Measurements from ENCODE around the gene RAB44.

Gene RAB44

DNA sequence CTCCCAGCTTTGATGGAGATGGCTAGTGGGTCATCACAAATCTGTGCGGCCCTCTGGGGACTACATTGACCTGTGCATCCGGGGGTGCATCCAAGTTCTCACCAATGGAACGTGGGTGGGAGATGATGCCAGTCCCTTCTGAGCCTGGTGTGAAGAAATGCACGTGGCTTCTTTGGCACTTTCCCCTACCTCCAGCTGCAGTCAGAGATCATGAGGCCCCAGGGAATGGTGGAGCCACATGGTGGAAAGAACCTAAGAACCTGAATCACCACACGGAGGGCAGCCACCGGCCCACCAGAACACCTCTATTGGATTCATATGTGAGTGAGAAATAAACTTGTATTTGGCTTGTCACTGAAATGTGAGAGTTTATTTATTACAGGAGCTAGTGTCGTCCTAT, 29.0 kb upstream of the RAB44 start:
- DNase-seq = no peak

DNA sequence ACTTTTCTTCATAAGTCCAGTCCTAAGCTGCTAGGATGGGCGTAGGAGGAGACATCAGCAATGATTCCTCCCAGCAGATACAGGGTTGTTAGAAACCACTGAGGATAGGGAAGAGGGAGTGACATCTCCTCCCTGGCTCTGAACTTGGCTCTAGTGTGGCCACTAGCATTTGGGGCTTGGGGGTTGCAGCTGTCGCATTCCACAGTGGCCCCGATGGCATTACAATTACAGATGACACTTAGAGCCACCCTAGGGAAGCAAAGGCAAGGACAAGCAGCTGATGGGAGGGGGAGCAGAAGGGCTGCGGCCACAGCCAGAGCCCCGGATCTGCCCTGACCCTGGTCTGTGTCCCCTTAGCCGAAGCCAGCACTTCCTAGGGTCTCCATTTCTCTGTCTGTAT, 28.6 kb upstream of the RAB44 start:
- DNase-seq = no peak

DNA sequence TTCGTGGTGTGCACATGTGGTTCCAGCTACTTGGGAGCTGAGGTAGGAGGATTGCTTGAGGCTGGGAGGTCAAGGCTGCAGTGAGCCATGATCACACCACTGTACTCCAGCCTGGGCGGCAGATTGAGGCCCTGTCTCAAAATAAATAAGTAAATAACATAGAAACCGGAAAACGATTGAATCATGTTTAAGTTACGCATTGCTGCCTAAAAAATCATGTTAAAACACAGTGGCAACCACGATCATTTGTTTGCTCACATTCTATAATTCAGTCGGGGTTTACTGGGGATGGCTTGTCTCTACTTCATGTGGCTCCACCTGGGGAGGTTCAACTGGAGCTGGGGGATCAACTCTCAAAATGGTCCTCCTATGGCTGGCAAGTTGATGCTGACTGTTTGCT, 27.4 kb upstream of the RAB44 start:
- DNase-seq = no peak

DNA sequence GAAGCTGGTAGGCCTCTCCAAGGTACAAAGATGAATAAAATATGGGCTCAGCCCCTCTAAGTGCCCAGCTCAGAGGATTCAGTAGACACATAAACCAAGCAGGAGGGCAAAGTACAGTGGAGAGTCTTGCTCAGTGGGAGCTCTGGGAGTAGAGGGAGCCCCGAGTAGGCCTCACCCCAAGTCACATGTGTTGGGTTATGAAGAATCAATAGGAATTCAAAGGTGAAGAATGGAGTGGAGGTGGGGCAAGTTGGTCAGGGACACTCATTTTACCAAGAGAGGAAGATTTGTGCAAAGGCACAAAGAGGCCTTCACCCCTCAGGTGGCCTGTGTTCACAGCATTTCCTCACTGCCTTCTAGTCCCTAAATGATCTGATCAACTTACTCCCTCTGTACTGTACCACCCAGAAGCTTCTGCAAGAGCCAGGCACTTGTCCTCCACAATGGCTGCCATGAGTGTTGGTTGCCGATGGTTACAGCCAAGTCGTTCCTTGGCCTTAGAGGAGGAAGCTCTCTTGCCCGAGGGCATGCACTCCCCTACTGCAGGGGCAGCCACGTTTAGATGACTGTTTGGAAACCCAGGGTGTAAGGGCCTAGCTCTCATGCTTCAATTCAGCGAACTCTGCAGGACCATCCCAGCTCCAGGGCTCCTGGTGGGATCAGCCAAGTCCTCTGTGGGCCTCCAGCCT, 25.8 kb upstream of the RAB44 start:
- no peak for DNase-seq

DNA sequence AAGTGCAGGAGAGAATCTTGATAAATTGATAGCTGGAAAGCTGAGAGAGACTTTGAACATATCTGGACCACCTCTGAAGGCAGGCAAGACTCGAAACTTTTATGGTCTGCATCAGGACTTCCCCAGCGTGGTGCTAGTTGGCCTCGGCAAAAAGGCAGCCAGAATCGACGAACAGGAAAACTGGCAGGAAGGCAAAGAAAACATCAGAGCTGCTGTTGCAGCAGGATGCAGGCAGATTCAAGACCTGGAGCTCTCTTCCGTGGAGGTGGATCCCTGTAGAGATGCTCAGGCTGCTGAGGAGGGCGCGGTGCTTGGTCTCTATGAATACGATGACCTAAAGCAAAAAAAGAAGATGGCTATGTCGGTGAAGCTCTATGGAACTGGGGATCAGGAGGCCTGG, 23.7 kb upstream of the RAB44 start:
- no peak for DNase-seq

DNA sequence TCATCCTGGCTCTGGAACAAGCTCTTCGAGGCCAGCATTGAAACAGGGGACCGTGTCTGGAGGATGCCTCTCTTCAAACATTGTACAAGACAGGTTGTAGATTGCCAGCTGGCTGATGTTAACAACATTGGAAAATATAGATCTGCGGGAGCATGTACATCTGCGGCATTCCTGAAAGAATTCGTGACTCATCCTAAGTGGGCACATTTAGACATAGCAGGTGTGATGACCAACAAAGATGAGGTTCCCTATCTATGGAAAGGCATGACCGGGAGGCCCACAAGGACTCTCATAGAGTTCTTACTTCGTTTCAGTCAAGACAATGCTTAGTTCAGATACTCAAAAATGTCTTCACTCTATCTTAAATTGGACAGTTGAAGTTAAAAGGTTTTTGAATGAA, 22.7 kb upstream of the RAB44 start:
- DNase-seq = no peak

DNA sequence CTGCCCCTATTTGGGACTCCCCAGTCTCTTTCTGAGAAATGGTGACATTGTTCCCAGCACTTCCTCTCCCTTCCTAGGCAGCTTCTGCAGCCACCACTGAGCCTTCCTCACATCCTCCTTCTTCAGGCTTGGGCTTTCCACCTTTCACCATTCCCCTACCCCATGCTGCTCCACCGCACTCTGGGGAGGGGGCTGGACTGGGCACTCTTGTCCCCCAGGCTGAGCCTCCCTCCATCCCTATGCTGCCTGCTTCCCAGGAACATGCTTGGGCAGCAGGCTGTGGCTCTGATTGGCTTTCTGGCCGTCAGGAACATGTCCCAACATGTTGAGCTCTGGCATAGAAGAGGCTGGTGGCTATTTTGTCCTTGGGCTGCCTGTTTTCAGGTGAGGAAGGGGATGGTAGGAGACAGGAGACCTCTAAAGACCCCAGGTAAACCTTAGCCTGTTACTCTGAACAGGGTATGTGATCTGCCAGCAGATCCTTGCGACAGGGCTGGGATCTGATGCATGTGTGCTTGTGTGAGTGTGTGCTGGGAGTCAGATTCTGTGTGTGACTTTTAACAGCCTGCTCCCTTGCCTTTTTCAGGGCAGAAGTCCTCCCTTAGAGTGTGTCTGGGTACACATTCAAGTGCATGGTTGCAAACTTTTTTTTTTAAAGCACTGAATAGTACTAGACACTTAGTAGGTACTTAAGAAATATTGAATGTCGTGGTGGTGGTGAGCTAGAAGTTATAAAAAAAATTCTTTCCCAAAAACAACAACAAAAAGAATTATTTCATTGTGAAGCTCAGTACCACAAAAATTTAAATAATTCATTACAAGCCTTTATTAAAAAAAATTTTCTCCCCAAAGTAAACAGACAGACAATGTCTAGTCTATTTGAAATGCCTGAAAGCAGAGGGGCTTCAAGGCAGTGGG, 21.2 kb upstream of the RAB44 start:
- DNase-seq = no peak

DNA sequence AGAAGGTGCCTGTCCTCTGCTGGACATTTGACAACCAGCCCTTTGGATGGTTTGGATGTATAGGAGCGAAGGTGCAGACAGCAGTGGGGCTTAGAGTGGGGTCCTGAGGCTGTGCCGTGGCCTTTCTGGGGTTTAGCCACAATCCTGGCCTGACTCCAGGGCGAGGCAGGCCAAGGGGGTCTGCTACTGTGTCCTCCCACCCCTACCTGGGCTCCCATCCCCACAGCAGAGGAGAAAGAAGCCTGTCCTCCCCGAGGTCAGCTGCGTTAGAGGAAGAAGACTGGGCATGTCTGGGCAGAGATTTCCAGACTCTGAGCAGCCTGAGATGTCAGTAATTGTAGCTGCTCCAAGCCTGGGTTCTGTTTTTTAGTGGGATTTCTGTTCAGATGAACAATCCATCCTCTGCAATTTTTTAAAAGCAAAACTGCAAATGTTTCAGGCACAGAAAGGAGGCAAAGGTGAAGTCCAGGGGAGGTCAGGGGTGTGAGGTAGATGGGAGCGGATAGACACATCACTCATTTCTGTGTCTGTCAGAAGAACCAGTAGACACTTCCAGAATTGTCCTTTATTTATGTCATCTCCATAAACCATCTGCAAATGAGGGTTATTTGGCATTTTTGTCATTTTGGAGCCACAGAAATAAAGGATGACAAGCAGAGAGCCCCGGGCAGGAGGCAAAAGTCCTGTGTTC, 20.4 kb upstream of the RAB44 start:
- DNase-seq = no peak

DNA sequence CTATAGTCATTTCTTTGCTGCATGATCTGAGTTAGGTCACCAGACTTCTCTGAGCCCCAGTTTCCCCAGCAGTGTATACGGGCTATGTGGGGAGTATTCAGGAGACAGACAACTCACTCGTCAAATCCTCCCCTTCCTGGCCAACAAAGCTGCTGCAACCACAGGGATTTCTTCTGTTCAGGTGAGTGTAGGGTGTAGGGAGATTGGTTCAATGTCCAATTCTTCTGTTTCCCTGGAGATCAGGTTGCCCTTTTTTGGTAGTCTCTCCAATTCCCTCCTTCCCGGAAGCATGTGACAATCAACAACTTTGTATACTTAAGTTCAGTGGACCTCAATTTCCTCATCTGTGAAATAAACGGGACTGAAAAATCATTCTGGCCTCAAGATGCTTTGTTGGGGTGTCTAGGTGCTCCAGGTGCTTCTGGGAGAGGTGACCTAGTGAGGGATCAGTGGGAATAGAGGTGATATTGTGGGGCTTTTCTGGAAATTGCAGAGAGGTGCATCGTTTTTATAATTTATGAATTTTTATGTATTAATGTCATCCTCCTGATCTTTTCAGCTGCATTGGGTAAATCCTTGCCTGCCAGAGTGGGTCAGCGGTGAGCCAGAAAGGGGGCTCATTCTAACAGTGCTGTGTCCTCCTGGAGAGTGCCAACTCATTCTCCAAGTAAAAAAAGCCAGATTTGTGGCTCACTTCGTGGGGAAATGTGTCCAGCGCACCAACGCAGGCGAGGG, 19.7 kb upstream of the RAB44 start:
- no peak for DNase-seq

DNA sequence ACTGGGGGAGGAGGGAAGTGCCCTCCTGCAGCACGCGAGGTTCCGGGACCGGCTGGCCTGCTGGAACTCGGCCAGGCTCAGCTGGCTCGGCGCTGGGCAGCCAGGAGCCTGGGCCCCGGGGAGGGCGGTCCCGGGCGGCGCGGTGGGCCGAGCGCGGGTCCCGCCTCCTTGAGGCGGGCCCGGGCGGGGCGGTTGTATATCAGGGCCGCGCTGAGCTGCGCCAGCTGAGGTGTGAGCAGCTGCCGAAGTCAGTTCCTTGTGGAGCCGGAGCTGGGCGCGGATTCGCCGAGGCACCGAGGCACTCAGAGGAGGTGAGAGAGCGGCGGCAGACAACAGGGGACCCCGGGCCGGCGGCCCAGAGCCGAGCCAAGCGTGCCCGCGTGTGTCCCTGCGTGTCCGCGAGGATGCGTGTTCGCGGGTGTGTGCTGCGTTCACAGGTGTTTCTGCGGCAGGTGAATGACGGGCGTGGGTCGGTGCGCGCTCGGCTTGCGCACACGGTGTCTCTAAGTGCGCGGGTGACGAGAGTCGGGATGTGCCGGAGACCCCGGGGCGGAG, 19.1 kb upstream of the RAB44 start, which contains the start of gene CDKN1A:
CDKN1A (plus strand) TSS at position 227 of the 555 bp plus-strand sequence. CDS start 5,388 bp downstream, outside the sequence.
- no peak for DNase-seq

DNA sequence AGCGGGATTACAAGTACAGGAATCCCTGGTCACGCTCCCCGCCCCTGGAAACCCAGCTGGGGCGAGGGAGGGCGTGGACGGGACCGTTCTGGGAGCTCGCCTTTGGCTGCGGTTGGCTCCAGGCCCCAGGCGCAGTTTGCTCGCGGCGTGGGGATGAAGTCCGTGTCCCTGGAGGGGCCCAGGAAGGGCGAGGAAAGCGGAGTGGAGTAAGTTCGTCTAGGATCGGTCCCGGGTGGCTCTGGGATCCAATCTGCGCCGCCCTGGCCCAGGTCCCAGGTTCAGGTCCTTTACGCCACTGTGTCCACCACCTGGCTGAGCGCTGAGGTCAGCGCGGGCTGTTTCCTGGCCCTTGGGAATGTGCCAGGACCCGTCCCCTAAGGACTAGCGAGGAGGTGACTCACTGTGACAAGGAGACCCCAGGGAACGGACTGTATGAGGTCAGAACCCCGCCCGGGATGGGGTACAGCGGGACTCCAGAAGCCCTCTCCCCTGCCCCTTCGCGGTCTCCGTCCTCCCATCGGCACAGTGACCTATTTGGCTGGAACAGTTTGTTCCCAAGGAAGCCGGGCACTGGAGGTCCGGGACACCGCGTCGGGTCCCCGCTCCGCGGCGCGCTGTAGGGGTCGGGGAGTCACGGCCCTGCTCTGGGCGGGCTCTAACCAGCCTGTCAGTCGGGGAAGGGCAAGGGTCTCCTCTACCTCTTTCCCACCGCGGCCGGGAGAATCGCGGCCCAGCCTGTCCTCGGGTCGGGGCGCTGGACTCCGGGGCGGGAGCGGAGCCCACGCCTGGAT, 18.4 kb upstream of the RAB44 start:
- no peak for DNase-seq

DNA sequence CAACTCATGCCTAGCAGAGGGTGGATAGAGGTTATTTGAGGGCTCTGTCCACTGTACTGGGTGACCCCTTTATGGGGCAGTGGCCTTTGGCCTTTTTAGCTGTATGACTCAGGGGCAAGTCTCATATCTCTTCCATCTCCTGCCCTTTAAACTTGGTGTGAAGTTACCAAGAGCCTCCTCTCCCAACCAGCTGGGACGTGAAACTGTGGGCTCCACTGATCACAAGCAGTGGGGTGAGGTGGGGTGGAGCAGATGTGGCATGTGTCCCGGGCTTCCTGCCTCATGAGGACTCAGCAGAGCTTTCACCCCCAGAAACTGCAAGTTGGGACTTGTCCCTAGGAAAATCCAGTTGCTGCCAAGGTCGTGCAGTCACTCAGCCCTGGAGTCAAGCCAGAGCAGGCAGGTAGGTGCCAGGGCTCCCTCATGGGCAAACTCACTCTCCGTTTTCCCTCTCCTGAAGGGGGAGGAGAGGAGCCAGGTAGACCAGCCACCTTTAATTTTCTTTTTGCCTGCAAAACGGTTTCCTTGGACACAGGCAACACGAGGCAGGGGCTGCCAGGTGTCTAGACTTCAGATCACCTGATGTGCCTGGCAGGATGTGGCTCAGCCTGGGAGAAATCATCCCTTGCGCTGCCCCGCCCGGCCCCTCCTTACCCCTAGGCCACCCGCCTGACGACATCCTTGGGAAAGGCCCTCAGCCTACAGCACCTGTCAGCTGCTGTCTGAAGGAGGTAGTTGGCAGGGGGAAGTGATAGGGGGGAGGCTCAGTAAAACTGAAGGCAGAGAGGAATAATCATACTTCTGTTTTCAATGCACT, 15.1 kb upstream of the RAB44 start:
- no peak for DNase-seq

DNA sequence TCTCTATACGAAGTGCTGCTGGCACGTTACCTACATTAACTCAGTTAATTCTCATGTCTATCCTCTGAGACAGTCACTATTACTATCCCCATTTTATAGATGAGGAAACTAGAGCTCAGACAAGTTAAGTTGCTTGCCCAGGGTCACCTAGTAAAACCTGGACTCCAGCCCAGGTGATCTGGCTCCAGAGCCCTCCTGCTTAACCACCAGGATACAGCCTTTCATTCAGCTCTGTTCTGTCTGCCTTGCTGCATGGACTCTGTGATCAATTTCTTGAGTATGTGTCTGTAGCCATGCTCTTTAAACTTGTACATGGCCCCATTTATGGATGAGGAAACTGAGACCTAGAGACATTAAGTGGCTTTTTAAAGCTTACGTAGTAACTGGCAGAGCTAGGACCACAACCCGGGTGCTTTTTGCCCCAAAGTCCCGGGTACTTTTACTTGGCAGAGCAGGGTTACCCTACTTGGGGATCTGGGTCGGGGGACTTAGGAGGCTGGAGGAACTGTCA, 14.4 kb upstream of the RAB44 start:
- no peak for DNase-seq

DNA sequence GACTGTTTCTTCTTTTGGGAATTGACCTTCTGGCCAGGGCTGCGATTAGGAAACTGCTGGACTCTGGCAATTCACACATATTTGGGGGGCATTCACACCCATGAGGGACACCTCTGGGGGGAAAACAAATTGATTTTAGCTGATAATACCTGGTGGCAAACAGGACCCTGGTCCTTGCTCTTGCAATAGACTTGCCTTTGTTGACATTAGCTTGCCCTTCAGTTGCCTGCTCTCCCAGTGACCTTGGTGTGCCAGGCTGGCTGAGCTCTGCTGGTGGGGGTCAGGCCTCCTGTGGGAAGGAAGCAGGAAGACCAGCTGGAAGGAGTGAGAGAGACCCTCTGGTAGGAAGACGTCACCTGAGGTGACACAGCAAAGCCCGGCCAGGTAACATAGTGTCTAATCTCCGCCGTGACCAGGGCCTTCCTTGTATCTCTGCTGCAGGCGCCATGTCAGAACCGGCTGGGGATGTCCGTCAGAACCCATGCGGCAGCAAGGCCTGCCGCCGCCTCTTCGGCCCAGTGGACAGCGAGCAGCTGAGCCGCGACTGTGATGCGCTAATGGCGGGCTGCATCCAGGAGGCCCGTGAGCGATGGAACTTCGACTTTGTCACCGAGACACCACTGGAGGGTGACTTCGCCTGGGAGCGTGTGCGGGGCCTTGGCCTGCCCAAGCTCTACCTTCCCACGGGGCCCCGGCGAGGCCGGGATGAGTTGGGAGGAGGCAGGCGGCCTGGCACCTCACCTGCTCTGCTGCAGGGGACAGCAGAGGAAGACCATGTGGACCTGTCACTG, 13.8 kb upstream of the RAB44 start:
- DNase-seq = no peak

DNA sequence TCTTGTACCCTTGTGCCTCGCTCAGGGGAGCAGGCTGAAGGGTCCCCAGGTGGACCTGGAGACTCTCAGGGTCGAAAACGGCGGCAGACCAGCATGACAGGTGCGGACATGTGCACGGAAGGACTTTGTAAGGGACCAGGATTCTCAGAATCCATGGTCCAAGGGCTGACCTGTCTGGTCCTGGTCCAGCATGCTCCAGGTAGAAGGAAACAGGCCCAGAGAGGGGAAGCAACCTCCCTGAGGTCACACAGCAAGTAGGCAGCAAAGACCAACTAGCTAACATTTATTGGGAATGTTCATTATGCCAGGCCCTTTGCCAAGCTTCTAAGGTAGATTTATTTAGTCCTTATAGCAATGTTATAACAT, 13.2 kb upstream of the RAB44 start:
- DNase-seq = no peak

DNA sequence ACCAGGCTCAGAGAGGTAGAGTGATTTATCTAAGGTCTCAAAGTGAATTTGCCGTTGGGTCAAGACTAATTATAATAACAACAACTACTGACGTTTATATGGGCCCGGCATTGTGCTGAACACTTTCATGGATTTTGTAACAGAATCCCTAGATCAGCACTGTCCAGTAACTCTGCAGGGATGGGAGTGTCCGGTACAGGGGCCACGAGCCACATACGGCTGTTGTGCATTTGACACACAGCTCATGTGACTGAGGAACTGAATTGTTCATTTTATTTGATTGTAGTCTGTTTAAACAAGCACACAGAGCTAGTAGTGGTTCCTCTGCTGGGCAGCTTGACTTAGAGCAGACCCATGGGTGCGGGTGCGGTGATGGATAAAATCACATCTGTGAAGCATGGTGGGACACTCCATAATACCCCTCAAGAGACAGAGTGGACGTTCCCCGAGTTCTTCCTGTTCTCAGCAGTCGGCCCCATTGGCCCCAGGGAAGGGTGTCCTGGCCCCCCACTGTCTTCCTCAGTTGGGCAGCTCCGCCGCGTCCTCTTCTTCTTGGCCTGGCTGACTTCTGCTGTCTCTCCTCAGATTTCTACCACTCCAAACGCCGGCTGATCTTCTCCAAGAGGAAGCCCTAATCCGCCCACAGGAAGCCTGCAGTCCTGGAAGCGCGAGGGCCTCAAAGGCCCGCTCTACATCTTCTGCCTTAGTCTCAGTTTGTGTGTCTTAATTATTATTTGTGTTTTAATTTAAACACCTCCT, 12.3 kb upstream of the RAB44 start:
- no peak for DNase-seq

DNA sequence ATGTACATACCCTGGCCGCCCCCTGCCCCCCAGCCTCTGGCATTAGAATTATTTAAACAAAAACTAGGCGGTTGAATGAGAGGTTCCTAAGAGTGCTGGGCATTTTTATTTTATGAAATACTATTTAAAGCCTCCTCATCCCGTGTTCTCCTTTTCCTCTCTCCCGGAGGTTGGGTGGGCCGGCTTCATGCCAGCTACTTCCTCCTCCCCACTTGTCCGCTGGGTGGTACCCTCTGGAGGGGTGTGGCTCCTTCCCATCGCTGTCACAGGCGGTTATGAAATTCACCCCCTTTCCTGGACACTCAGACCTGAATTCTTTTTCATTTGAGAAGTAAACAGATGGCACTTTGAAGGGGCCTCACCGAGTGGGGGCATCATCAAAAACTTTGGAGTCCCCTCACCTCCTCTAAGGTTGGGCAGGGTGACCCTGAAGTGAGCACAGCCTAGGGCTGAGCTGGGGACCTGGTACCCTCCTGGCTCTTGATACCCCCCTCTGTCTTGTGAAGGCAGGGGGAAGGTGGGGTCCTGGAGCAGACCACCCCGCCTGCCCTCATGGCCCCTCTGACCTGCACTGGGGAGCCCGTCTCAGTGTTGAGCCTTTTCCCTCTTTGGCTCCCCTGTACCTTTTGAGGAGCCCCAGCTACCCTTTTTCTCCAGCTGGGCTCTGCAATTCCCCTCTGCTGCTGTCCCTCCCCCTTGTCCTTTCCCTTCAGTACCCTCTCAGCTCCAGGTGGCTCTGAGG, 11.5 kb upstream of the RAB44 start:
- no peak for DNase-seq

Measured in cortex of kidney (tissue), 1 donor.